Adrenal gland (tissue), 19 donors: Measurements from ENCODE around the gene PRR23B. TPM values are rescaled to one million over a fixed set of nuclear protein-coding genes. Genes with fewer than 3 reads are reported as not detected.

Experiments
- DNase-seq, 7 donors: peaks; one replicate each; pipeline ENCODE4 v3.0.0-alpha.2; 2019 to 2020
- H3K27ac ChIP-seq, 5 donors: fragments of 200-600 bp; sonication (generic) in 4 of 5; 1 replicate in 3 of 5; 2 replicates in 2 of 5; pipeline versions ENCODE4 v1.5.1 to v1.8.0; 2016 to 2020; ENCODE audit warnings: mild to moderate bottlenecking in 1 of 5
- H3K27me3 ChIP-seq: fragments of 200-600 bp; 2 replicates; pipeline ENCODE4 v1.8.0; 2021
- H3K36me3 ChIP-seq, 2 donors: fragments of 200-600 bp; replicated peaks in 1 of 2; 1 replicate in 1 of 2; 2 replicates in 1 of 2; pipeline versions ENCODE4 v1.5.1 to v1.8.0; 2018 to 2022
- H3K4me1 ChIP-seq, 2 donors: fragments of 200-600 bp; replicated peaks in 1 of 2; 1 replicate in 1 of 2; 2 replicates in 1 of 2; pipeline versions ENCODE4 v1.5.1 to v1.8.0; 2018 to 2021
- H3K4me3 ChIP-seq, 4 donors: fragments of 200-600 bp; sonication (generic) in 3 of 4; one replicate each; pipeline ENCODE4 v1.5.1; 2016 to 2018
- H3K9me3 ChIP-seq, 3 donors: fragments of 200-600 bp; sonication (generic) in 1 of 3; replicated peaks in 1 of 3; 1 replicate in 2 of 3; 2 replicates in 1 of 3; pipeline versions ENCODE4 v1.5.1 to v1.8.0; 2016 to 2021
- POLR2A ChIP-seq, 2 donors: fragments of 450-650 bp; IDR thresholded peaks; one replicate each; pipeline ENCODE4 v1.6.1; 2017; ENCODE audit warnings: antibody characterized with exemption in 2 of 2, mild to moderate bottlenecking in 2 of 2, moderate library complexity in 1 of 2
- WGBS, 4 donors: extraction: QIAGEN DNeasy Blood & Tissue Kit in 2 of 4; methylation state at CpG; one replicate each; pipeline versions ENCODE4 v1.1.5 to v1.1.7; 2013 to 2017; 5-methylcytosine and 5-hydroxymethylcytosine counted together
- intact Hi-C, 2 donors: fragments of 100-400 bp; cut with DNase I; formaldehyde crosslinking; loops; one replicate each; pipeline versions ENCODE4 v1.14.1 to v1.15.0; 2022 to 2023
- long read RNA-seq, 10 donors: library from polyadenylated mRNA in 3 of 10; unstranded in 2 of 10; stranded (forward) in 1 of 10; transcript quantifications; one replicate each; pipeline ENCODE4 v2.0.0 and lab custom pipeline, GENCODE V29; 2021 to 2026
- polyA plus RNA-seq, 3 donors: library from polyadenylated mRNA; stranded (reverse); fragments of 200-250 nt in 2 of 3; fragments of 350-450 nt in 1 of 3; fragmentation: Illumina TruSeq in 1 of 3; extraction: RNeasy Lipid Tissue Mini Kit (QIAGEN cat#74804) in 1 of 3; gene quantifications; one replicate each; pipeline ENCODE4 v1.2.3, GENCODE V29; 2013 to 2014
- total RNA-seq, 9 donors: library from RNA; depleted of rRNA in 4 of 9; stranded (reverse); fragments of >200 nt in 4 of 9; fragments of 120-200 nt in 1 of 9; fragmentation: NEBNext Ultra II Directional in 1 of 9; extraction: Animal tissue kit (Norgen Biotek cat#: 25700) in 1 of 9; gene quantifications; one replicate each; pipeline versions ENCODE4 v1.1.0 to v1.2.4, GENCODE V29; 2013 to 2023
- TF ChIP-seq, protein P1 (sequence below), 6 experiments: fragments of 450-650 bp in 4 of 6; fragments of 200-600 bp in 2 of 6; sonication (generic) in 1 of 6; IDR thresholded peaks; 1 replicate in 5 of 6; 2 replicates in 1 of 6; pipeline versions ENCODE4 v1.5.1 to v1.8.0; 2016 to 2021; ENCODE audit warnings: antibody characterized with exemption in 6 of 6, mild to moderate bottlenecking in 2 of 6, moderate library complexity in 1 of 6
- donor health status: healthy with polysubstance abuse.
- donor health status: Bipolar disorder and iron deficiency.
- donor health status: DM: yes; HTN: yes; CAD: no.
- donor health status: DM: no; HTN: no; CAD: no.
- donor health status: DM: no; HTN: no; CAD: no.
- donor health status: DM: yes; HTN: yes; CAD: no.

PRR23B gene
- total RNA-seq = not detected
- not detected for polyA plus RNA-seq
- long read RNA-seq, donor 1 = 0 reads
- long read RNA-seq, donor 2 = 0 reads
- long read RNA-seq, donor 3 = 0 reads
- long read RNA-seq, donor 4 = 0 reads
- long read RNA-seq, donor 5 = 0 reads
- long read RNA-seq, donor 6 = 0 reads
- long read RNA-seq, donor 7 = 0 reads
- long read RNA-seq, donor 8 = 0 reads
- long read RNA-seq, donor 9 = 0 reads
- long read RNA-seq, donor 10 = 0 reads

DNA sequence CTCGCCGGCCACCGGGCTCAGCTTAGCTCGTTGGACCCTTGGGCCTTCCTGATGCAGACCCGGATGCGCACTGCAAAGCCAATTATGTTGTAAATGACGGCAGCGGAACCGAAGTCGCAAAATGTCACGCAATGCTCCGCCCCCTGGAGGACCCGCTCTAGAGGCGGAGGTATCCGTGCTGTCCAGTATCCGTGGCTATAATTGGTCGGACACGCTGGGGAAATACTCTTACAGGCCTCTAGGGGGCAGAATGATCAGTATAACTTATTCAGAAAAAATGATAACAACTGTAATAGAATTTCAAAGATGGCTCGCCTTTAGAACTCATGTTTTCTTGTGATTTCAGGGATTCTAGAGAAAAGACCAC is at the start of gene PRR23B:
TSS of gene PRR23B (minus strand) at position 59 of the 367 bp plus-strand sequence. CDS start 265 bp downstream, outside the sequence.
- Histone ChIP-seq H3K27me3 (no peaks in the 10 kb centered on the region), H3K4me3 (no peak within 1 kb of the TSS), H3K36me3 (no peaks in the 10 kb centered on the region), H3K27ac (no peak within 1 kb of the TSS), H3K4me1 (no peaks in the 10 kb centered on the region), H3K9me3 (no peaks in the 10 kb centered on the region)
- intact Hi-C loops = no loop called here
- DNase-seq = no peak
- TF ChIP-seq POLR2A (IDR thresholded peaks at IDR 0.05) = no peak
- TF ChIP-seq, protein P1, sequence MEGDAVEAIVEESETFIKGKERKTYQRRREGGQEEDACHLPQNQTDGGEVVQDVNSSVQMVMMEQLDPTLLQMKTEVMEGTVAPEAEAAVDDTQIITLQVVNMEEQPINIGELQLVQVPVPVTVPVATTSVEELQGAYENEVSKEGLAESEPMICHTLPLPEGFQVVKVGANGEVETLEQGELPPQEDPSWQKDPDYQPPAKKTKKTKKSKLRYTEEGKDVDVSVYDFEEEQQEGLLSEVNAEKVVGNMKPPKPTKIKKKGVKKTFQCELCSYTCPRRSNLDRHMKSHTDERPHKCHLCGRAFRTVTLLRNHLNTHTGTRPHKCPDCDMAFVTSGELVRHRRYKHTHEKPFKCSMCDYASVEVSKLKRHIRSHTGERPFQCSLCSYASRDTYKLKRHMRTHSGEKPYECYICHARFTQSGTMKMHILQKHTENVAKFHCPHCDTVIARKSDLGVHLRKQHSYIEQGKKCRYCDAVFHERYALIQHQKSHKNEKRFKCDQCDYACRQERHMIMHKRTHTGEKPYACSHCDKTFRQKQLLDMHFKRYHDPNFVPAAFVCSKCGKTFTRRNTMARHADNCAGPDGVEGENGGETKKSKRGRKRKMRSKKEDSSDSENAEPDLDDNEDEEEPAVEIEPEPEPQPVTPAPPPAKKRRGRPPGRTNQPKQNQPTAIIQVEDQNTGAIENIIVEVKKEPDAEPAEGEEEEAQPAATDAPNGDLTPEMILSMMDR (IDR thresholded peaks at IDR 0.05) = no peak
- WGBS, 4 donors = 51 to 67% (median 57%) methylated on average over 10 to 19 of the region's 19 CpGs

DNA sequence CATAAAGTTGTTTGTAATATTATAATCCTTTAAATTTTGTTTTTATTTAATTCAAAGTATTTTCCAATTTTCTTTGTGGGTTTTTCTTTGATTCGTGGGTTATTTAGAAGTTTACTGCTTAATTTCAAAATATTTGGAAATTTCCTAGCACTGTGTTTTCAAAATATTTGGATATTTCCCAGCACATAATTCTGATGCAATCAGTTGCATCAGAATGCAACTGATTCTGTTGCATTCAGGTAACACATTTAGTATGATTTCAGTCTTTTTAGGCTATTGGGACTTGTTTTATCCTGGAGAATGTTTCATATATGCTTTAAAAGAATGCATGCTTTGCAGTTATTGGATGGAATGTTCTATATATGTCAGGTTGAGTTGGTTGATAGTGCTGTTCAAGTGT is 42.2 kb upstream of the PRR23B start:
- WGBS, 4 donors = 42 to 58% (median 50%) methylated on average over 1 of the region's 1 CpG
- TF ChIP-seq, protein P1 (IDR thresholded peaks at IDR 0.05) = no peak
- no peak for TF ChIP-seq POLR2A (IDR thresholded peaks at IDR 0.05)
- DNase-seq = no peak
- no peak overlapping the region for H3K4me3 ChIP-seq
- no peaks in the 10 kb centered on the region for H3K4me1 ChIP-seq
- no peaks in the 10 kb centered on the region for H3K9me3 ChIP-seq
- intact Hi-C loops = no loop called here
- no peaks in the 10 kb centered on the region for H3K36me3 ChIP-seq
- no peaks in the 10 kb centered on the region for H3K27me3 ChIP-seq
- H3K27ac ChIP-seq = no peak overlapping the region

DNA sequence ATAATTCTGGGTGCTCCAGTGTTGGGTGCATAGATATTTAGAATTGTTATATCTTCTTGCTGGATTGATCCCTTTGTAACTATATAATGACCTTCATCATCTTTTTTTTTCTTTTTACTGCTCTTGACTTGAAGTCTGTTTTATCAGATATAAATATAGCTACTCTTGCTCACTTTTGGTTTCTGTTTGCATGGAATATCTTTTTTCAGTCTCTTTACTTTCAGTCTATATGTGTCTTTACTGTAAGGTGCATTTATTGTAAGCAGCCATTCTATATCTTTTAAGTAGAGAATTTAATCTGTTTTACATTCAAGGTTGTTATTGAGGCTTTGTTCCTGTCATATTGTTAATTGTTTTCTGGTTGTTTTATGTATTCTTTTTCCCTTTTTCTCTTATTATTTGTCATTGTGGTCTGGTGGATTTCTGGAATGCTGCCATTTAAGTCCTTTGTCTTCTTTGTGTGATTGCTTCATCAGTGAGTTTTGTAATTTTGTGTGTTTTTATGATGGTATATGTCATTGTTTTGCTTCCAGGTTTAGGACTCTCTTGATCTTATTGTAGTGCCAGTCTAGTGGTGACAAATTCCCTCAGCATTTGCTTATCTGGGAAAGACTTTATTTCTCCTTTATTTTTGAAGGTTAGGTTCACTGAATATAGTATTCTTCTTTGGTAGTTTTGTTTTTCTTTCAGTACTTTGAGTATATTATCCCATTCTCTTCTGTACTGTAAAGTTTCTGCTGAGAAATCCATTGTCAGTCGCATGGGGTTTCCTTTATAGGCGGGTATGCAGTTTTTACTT is 32.3 kb upstream of the PRR23B start:
- H3K27ac ChIP-seq = no peak overlapping the region
- intact Hi-C loops = no loop called here

More for the DNA sequence above, 32.3 kb upstream of the PRR23B start:
- peaks cover 0 to 9% (median 6%) of the 10 kb centered on the region in 3 donors for H3K9me3 ChIP-seq
- H3K36me3 ChIP-seq = no peaks in the 10 kb centered on the region
- H3K4me1 ChIP-seq = no peaks in the 10 kb centered on the region
- no peak overlapping the region for H3K4me3 ChIP-seq
- no peak for DNase-seq
- TF ChIP-seq, protein P1 (IDR thresholded peaks at IDR 0.05) = no peak
- TF ChIP-seq POLR2A (IDR thresholded peaks at IDR 0.05) = no peak
- WGBS, 4 donors = 67 to 87% (median 76%) methylated on average over 2 of the region's 2 CpGs
- H3K27me3 ChIP-seq = no peaks in the 10 kb centered on the region
